CD4-positive, alpha-beta T cell treated with Interleukin-4 for 4 hours (primary cell): ENCODE results near the gene CHCHD5.

Source experiments
- DNase-seq: peaks from one replicate; pipeline ENCODE4 v3.0.0-alpha.2; 2020

CHCHD5 gene

DNA sequence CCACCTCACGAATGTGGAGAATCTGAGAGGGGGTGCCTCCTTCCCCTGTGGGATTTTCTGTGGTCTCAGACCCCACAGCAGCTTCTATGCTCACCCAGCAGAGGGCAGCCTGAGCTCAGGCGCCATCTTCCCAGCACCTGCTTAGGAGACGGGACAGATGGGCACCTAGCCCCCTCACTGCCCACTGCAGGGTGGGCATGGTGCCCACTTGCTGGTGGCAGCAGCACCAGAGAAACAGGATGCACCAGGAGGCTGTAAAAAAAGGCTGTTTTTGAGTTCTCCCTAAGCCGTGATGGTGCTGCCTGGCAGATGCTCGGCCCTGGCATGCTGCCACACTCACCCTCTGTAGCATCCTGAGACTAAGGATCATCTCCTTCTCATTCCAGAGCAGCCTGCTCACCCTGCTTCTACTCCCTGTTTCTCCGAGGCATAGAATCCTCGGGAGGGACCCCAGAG lies 42.2 kb downstream of the CHCHD5 start:
- DNase-seq, result peak; percentile 64

DNA sequence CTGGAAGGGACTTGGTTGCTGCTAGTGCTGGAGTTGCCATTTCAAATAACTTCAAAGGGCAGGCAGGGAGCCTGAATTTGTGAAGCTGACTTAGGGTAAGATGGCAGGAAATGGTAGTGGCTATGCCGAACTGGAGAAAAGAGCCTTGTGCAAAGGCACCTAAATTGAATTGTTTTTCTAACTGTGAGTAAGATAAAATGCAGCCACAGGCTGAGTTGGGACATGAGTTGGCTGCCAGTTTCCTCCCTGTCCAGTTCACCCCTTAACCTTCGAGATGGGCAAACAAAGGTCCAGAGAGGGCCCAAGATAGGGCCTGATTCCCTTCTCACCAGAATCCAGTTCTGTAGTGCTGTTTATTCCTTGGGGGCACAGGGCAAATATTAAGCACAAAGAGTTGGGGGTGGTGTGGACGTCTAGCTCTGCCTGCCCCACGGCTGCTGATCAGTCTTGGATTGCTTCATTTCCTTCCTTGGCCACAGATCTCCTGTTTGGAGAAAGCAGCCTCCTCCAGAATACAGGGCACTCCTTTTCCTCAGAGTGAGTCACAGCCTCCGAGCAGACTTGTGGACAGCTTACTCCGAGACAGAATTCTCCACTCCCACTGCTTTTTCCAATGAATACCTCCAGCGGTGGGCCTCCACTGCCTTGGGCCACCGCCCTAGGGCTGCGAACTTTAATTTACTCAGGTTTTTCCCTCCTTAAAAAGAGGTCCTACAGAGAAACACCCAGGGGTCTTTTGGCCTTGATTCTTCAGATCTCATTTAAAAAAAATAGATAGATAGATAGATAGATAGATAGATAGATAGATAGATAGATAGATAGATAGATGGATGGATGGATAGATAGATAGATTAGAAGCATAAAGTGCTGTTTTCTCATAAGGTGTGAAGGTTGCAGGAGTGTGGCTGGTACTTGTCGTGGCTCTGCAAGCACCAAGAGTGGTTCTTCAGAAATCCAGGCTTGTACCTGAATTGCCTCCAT lies 42.9 kb downstream of the CHCHD5 start:
- DNase-seq, result peak; percentile 35

- no peak for DNase-seq
Measured at GRCh38 chr2:112629224-112629623, 44.8 kb downstream of the CHCHD5 start.

GRCh38 chr2:112629823-112630222 lies 45.4 kb downstream of the CHCHD5 start:
- no peak for DNase-seq

- no peak for DNase-seq
Measured at GRCh38 chr2:112630268-112630667, 45.9 kb downstream of the CHCHD5 start.

DNA sequence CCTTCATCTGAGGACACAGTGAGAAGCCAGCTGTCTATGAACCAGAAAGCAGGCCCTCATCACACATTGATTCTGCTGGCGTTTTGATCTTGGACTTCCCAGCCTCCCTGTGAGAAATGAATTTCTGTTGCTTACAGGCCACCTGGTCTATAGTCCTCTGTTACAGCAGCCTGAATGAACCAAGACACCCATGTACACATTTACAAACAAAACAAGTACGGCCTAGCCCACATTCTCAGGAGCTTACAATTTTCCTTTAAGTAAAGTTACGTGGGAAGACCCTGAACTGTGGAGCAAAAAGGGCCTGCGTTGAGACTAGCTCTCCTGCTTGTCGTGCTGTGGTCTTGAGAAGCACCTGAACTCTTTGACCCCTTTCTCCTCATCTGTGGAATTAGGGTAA lies 49.3 kb downstream of the CHCHD5 start:
- DNase-seq, result no peak

- DNase-seq, result no peak
Measured at GRCh38 chr2:112634153-112634873, 49.9 kb downstream of the CHCHD5 start.

DNA sequence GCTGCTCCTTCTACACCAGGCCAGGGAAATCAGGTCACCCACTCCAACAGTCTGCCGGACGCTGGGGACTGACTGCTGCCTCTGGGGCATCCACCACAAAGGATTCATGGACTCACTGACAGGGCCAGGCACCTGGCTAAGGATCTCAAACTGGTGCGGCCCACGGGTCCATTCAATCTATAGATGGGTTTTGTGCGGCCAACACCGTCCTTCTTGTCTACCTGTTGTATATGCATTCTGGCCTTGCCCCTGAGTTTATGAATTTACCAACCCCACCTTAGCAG lies 50.4 kb downstream of the CHCHD5 start:
- DNase-seq, result no peak

GRCh38 chr2:112636605-112637288 lies 52.3 kb downstream of the CHCHD5 start:
- no peak for DNase-seq

DNA sequence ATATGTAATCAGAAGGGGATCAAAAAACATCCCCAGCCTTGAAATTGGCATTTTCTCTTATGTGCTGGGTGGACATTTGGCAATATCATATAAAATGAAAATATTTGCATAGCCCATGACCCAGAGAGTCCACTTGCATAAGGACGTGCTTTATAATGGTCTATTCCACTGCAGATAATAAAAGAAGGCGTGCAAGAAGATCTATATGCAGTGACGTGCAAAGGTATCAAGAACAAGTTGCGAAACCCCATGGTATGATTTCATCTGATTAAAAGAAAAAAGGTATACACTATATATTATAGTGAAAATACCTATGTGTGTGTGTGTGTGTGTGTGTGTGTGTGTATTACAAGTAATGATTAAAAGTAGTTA lies 52.9 kb downstream of the CHCHD5 start:
- DNase-seq, result no peak
